Subcutaneous adipose tissue (tissue), 4 donors: ENCODE measurements around the gene KIRREL3. TPM values are rescaled to one million over a fixed set of nuclear protein-coding genes. Genes with fewer than 3 reads are reported as not detected.

Experiments
- total RNA-seq, 4 donors: library from RNA; depleted of rRNA; stranded (reverse); fragments of >200 nt; gene quantifications; one replicate each; pipeline ENCODE4 v1.1.0, GENCODE V29; 2016
- TF ChIP-seq, protein P1 (sequence below): fragments of 450-650 bp; IDR thresholded peaks from one replicate; pipeline ENCODE4 v1.5.1; 2016; ENCODE audit warnings: low read depth, mild to moderate bottlenecking, control low read depth, antibody characterized with exemption, moderate library complexity

Gene KIRREL3
- total RNA-seq, 4 donors from 2014 or later: not detected

- TF ChIP-seq, protein P1, sequence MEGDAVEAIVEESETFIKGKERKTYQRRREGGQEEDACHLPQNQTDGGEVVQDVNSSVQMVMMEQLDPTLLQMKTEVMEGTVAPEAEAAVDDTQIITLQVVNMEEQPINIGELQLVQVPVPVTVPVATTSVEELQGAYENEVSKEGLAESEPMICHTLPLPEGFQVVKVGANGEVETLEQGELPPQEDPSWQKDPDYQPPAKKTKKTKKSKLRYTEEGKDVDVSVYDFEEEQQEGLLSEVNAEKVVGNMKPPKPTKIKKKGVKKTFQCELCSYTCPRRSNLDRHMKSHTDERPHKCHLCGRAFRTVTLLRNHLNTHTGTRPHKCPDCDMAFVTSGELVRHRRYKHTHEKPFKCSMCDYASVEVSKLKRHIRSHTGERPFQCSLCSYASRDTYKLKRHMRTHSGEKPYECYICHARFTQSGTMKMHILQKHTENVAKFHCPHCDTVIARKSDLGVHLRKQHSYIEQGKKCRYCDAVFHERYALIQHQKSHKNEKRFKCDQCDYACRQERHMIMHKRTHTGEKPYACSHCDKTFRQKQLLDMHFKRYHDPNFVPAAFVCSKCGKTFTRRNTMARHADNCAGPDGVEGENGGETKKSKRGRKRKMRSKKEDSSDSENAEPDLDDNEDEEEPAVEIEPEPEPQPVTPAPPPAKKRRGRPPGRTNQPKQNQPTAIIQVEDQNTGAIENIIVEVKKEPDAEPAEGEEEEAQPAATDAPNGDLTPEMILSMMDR: no peak
Measured at GRCh38 chr11:126635511-126635910, 365.1 kb downstream of the KIRREL3 start.

DNA sequence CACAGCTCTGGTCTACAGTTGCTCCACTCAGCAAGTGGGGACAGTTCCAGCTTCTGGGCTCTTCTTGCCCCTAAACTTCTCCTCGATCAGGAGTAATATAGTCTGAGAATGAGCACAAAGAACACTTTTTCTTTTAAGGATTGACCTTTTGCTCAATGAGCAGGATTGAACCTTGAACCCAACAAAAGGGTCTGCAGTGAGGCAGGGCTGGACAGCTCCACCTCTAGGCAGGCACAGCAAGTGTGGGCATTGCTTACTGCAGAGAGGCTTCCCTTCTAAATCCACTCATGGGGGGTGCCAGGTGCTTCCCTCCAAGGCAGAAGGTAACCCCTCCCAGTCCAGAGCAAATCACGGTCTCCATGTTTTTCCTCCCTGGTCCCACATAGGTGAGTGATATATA, 365.6 kb downstream of the KIRREL3 start:
- TF ChIP-seq, protein P1: no peak

- TF ChIP-seq, protein P1: no peak
Measured at GRCh38 chr11:126633330-126633729, 367.2 kb downstream of the KIRREL3 start.

DNA sequence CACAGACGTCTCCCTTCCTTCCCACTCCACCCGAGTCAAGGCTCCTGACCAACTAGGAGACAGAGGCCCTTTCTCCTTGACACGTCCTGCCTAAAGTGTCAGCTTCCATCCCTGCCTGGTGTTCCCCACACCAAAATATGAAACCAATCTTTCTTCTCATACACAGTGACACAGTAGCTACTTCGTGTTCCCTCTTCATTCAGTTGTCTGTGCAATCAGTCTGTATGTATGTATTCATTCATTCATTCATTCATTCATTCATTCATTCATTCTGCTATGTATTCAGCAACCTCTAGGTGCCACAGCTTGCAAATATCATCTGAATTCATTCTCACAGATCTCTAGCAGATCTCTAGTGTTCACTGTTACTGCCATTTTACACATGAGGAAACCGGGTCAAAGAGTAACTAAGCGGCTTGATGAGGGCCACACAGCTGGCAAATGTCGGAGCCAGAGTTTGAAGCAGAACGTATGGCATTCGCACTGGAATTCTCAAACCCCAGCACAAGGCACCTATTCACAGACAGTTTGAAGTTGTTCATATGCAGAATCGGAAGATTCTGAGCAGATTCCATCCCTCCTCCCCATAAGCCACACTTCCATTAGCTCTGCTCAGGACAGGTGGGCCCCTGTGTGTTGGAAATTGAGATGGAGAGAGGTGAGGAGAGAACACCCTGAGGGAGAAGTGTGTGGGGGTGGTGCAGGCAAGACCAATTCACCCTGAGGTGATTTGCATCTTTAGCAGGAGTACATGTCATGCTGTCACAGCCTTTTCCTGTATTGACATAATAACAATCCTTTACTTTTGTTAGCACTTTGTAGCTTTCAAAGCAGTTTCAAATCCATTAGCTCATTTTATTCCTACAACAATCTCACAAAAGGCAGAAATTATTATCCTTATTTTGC, 369.4 kb downstream of the KIRREL3 start:
- TF ChIP-seq, protein P1: no peak

DNA sequence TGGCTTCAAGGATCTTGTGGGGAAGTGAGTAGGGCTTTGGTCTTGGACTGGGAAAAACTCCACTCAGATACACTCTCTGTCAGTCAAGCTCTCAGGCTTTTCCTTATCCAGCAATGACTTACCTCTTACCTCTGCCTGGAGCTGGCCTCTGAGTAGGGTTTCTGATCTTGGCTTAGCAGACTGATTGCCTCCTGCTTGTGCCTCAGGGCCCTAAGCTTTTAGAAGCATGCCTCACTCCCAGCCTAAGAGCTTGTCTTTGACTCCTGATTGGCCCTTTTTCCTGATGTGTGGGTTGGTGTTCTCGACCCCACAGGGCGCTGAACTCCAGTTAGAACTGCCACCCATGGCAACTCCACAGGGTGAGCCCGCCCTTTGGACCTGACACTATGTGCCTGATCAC, 370.1 kb downstream of the KIRREL3 start:
- TF ChIP-seq, protein P1: no peak

GRCh38 chr11:126628790-126629621, 371.6 kb downstream of the KIRREL3 start:
- TF ChIP-seq, protein P1: no peak

GRCh38 chr11:126628450-126628789, 372.1 kb downstream of the KIRREL3 start:
- TF ChIP-seq, protein P1: no peak
